ENCODE data around the gene PDE1C.

PDE1C gene

DNA sequence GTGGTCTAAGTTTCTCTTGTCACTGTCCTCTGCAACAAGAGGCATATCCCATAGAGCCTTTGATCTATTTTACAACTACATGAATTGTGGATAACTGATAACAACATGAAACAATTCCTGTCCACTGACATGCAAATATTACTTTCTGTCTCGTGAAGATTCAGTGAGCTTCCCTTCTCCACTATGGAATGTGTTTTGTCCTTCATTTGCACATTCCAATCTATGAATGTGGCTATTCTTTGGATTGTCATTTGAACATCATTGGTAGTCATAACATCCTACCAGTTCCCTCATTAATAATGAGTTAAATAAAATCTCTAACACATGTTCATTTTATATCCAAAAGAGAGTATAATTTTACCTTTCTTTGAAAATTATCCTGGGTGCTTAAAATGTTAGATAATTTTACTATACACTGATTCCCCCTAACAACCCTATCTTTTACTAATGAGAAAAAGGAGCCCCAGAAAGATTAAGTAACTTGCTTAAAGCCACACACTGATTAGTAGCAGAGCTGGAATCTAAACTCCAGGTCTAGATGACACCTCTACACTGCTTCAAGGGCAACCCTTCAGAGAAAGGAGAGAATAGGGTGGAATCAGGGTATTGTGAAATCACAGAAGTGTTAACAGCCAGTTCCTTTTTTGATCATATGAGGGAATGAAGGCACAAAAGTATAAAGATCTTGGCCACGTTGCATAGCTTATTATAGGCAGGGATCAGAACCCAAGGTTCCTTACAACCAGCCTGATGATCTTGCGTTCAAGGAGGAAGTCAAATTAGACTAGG is 39.1 kb downstream of the PDE1C start:
- Histone ChIP-seq H3F3A (ENCODE audit: low read depth) (no peaks in the 10 kb centered on the region), H3K9me3 (ENCODE audit: insufficient read depth, low read depth, low read length) (no peaks in the 10 kb centered on the region; the same call in 1 of the 2 replicates), H3K4me2 (ENCODE audit: low read depth, low read length, poor library complexity, severe bottlenecking) (no peak overlapping the region), H3K36me3 (ENCODE audit: insufficient read depth, low read length) (no peaks in the 10 kb centered on the region), H3K9me2 (replicated peaks; ENCODE audit: low read depth, low read length) (no peaks in the 10 kb centered on the region), H2AFZ (ENCODE audit: low read length) (no peak overlapping the region), H3K79me2 (ENCODE audit: insufficient read depth, low read length) (no peaks in the 10 kb centered on the region), H3K27me3 (ENCODE audit: insufficient read depth, low read length, poor library complexity, severe bottlenecking) (no peaks in the 10 kb centered on the region), H3K9ac (ENCODE audit: low read depth, low read length, poor library complexity, severe bottlenecking) (no peak overlapping the region), H3K4me1 (ENCODE audit: insufficient read depth, low read length, poor library complexity, severe bottlenecking) (no peaks in the 10 kb centered on the region), H4K20me1 (ENCODE audit: insufficient read depth, low read length, poor library complexity, severe bottlenecking) (no peaks in the 10 kb centered on the region), H3K4me3 (ENCODE audit: low read length, poor library complexity, severe bottlenecking) (no peak overlapping the region)
- TF ChIP-seq CTCF (conservative IDR thresholded peaks at IDR 0.05; ENCODE audit: low read length) (no peak), EZH2phosphoT487 (IDR thresholded peaks at IDR 0.05; ENCODE audit: borderline replicate concordance) (no peak)

GRCh38 chr7:32026083-32026425 is 44.2 kb downstream of the PDE1C start:
- no peaks in the 10 kb centered on the region for H3K36me3 ChIP-seq (ENCODE audit: insufficient read depth, low read length)
- no peaks in the 10 kb centered on the region for H3K79me2 ChIP-seq (ENCODE audit: insufficient read depth, low read length)
- no peaks in the 10 kb centered on the region for H3K4me1 ChIP-seq (ENCODE audit: insufficient read depth, low read length, poor library complexity, severe bottlenecking)
- H3K9me3 ChIP-seq (ENCODE audit: insufficient read depth, low read depth, low read length) = no peaks in the 10 kb centered on the region
- no peaks in the 10 kb centered on the region for H3F3A ChIP-seq (ENCODE audit: low read depth)
- no peak overlapping the region for H3K4me2 ChIP-seq (ENCODE audit: low read depth, low read length, poor library complexity, severe bottlenecking)
- no peak overlapping the region for H2AFZ ChIP-seq (ENCODE audit: low read length)
- H4K20me1 ChIP-seq (ENCODE audit: insufficient read depth, low read length, poor library complexity, severe bottlenecking) = no peaks in the 10 kb centered on the region
- no peak overlapping the region for H3K9ac ChIP-seq (ENCODE audit: low read depth, low read length, poor library complexity, severe bottlenecking)
- H3K27me3 ChIP-seq (ENCODE audit: insufficient read depth, low read length, poor library complexity, severe bottlenecking) = no peaks in the 10 kb centered on the region
- TF ChIP-seq CTCF (conservative IDR thresholded peaks at IDR 0.05; ENCODE audit: low read length) (no peak), EZH2phosphoT487 (IDR thresholded peaks at IDR 0.05; ENCODE audit: borderline replicate concordance) (no peak)
- H3K9me2 ChIP-seq (replicated peaks; ENCODE audit: low read depth, low read length) = 0 out of 2 replicates have a peak, but pooled peaks cover under 1% of the 10 kb centered on the region
- H3K4me3 ChIP-seq (ENCODE audit: low read length, poor library complexity, severe bottlenecking) = no peak overlapping the region

- Histone ChIP-seq H3K79me2 (ENCODE audit: insufficient read depth, low read length) (no peaks in the 10 kb centered on the region), H2AFZ (ENCODE audit: low read length) (no peak overlapping the region), H3K36me3 (ENCODE audit: insufficient read depth, low read length) (no peaks in the 10 kb centered on the region), H3K9me2 (replicated peaks; ENCODE audit: low read depth, low read length) (0 out of 2 replicates have a peak, but pooled peaks cover 3% of the 10 kb centered on the region), H4K20me1 (ENCODE audit: insufficient read depth, low read length, poor library complexity, severe bottlenecking) (no peaks in the 10 kb centered on the region), H3F3A (ENCODE audit: low read depth) (no peaks in the 10 kb centered on the region), H3K27me3 (ENCODE audit: insufficient read depth, low read length, poor library complexity, severe bottlenecking) (no peaks in the 10 kb centered on the region), H3K9ac (ENCODE audit: low read depth, low read length, poor library complexity, severe bottlenecking) (no peak overlapping the region), H3K4me2 (ENCODE audit: low read depth, low read length, poor library complexity, severe bottlenecking) (no peak overlapping the region), H3K9me3 (ENCODE audit: insufficient read depth, low read depth, low read length) (no peaks in the 10 kb centered on the region), H3K4me1 (ENCODE audit: insufficient read depth, low read length, poor library complexity, severe bottlenecking) (no peaks in the 10 kb centered on the region), H3K4me3 (ENCODE audit: low read length, poor library complexity, severe bottlenecking) (no peak overlapping the region)
- TF ChIP-seq CTCF (conservative IDR thresholded peaks at IDR 0.05; ENCODE audit: low read length) (no peak), EZH2phosphoT487 (IDR thresholded peaks at IDR 0.05; ENCODE audit: borderline replicate concordance) (no peak)
Measured at GRCh38 chr7:32025381-32026082, 44.7 kb downstream of the PDE1C start.
